Choroid plexus epithelial cell (primary cell): Measurements from ENCODE around the gene CRYGB.

ENCODE experiments used
- DNase-seq: peaks from one replicate; pipeline ENCODE4 v3.0.0-alpha.2; 2010; ENCODE audit warnings: low read depth
- H3K4me3 ChIP-seq: 2 replicates; pipeline ENCODE4 v1.5.1; 2011; ENCODE audit warnings: low read depth, mild to moderate bottlenecking, control low read depth, low read length, moderate library complexity
- TF ChIP-seq, protein P1 (sequence below): conservative IDR thresholded peaks from 2 replicates; pipeline ENCODE4 v1.5.1; 2011; ENCODE audit warnings: low read depth, mild to moderate bottlenecking, control low read depth, inconsistent platforms, low read length, moderate library complexity

Gene CRYGB

GRCh38 chr2:208175069-208175839 lies 29.3 kb upstream of the CRYGB start:
- DNase-seq = peak; percentile 90
- H3K4me3 ChIP-seq = no peak overlapping the region
- TF ChIP-seq, protein P1, sequence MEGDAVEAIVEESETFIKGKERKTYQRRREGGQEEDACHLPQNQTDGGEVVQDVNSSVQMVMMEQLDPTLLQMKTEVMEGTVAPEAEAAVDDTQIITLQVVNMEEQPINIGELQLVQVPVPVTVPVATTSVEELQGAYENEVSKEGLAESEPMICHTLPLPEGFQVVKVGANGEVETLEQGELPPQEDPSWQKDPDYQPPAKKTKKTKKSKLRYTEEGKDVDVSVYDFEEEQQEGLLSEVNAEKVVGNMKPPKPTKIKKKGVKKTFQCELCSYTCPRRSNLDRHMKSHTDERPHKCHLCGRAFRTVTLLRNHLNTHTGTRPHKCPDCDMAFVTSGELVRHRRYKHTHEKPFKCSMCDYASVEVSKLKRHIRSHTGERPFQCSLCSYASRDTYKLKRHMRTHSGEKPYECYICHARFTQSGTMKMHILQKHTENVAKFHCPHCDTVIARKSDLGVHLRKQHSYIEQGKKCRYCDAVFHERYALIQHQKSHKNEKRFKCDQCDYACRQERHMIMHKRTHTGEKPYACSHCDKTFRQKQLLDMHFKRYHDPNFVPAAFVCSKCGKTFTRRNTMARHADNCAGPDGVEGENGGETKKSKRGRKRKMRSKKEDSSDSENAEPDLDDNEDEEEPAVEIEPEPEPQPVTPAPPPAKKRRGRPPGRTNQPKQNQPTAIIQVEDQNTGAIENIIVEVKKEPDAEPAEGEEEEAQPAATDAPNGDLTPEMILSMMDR = peak; percentile 97

GRCh38 chr2:208174144-208174543 lies 28.2 kb upstream of the CRYGB start:
- no peak for DNase-seq
- no peak overlapping the region for H3K4me3 ChIP-seq
- TF ChIP-seq, protein P1 = no peak

DNA sequence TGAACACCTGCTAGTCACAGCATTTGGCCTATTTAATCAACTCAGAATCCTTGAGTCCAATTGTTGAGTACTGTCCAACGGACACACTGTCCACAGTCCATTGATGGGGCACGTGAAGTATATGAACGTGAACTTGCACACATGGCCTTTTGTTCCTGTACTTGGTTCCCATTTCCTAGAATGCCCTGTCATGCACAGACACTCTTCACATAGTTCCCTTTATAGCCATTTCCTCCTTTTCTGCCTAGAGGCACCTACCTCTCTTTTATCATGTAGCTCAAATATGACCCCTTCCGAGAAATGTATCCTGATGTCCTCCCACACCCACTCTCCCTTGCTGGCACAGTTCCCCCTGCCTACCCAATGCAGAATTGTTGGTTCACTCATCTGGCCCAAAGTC lies 26.2 kb upstream of the CRYGB start:
- H3K4me3 ChIP-seq = no peak overlapping the region
- TF ChIP-seq, protein P1 = no peak
- no peak for DNase-seq

DNA sequence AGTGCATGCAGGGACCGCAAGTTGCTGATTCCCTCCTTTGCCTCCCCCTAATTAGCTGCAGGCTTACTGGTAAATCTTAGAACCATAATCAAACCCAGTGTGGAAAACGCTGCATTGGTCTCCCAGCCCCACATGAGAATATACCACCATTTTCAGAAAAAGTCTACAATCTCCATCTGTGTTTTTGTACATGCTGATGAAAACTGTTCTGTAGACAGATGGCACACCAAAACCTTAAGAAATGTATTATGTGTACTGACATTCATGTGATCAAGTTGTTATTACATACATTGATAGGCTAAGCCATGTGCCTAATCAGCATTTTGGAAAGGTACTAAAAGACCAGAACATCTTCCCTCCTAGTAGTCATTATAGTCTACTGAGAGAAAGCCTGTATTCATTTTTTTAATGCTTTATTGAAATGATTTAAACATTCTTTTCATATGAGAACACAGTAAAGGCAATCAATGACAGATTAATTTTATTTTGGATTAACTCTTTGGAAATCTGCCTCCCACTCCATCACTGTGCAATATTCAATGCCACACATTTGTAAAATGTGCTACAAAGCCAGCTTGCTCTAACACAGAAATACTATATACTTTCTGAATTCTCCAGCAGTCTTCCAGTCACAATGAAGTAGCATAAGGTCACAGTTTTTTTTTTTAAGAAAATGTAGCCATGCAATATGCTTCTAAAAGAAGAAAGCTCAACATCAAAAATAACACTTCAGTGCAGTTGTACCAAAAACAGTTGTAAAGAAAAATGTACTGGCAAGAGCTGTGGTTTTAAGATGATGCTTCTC lies 19.2 kb upstream of the CRYGB start:
- TF ChIP-seq, protein P1 = no peak
- DNase-seq = no peak
- H3K4me3 ChIP-seq = no peak overlapping the region

- DNase-seq = no peak
- H3K4me3 ChIP-seq = no peak within 1 kb of the TSS
- TF ChIP-seq, protein P1 = no peak
Observed at GRCh38 chr2:208163489-208163888, 17.5 kb upstream of the CRYGB start, which contains the start of gene CRYGA. TSS of gene CRYGA (minus strand) at chr2:208163589. CDS start at chr2:208163556, 33 bp downstream.

DNA sequence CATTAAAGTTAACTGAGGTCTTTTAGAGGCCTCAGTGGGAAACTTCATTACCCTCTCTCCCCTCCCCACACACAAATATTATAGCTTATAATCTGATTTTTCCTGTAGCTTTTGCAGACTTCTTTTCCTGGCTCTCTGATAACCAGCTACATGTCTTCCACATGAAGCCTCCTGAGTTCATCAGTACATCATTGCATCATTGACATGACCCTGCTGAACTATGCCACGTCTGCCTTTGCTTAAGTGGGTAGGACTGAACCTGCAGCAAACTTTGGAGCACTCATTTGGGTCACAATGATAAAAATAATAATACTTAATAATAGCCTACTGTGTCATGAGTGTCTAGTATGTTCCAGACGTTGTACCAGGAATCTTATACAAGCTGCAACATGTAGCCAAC lies 10.5 kb upstream of the CRYGB start:
- H3K4me3 ChIP-seq = no peak overlapping the region
- TF ChIP-seq, protein P1 = no peak
- no peak for DNase-seq
